ENCODE measurements around the gene TENM4.
"Not testable (repeated sequence)": the region's sequence is repeated elsewhere in the genome, so short reads cannot be mapped to it uniquely, and the experiment has no call there.

The TENM4 gene

DNA sequence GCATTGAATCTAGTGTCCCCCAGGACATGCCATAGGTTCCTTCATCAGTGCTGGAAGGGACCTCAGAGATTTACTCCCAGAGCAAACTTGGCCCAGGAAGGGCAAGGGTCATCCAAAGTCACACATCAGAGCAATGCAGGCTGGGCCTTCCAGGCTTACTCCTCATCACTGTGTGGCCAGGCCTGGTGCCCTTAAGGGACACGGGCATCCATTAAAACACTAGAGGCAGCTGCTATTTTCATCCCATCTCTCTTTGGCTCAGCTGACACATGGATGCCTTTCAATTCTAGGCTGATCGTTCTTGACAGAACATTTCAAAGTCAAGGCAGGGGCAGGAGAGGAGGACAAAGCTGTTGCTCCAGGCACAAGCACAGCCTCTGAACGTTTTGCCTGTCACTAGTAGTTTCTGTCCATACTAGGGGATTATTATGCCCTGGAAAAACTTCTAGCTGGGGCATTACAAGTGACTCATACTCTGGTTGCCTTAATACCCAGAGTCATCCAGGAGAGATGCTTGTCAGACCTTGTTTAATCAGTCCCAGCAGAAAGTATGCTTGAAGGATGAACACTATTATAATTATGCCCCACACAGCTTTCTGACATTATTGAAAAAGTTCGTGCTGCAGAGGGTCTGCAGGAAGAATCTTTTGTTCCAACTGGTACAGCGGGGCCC, 240.3 kb downstream of the TENM4 start:
- DNase-seq = no peak

DNA sequence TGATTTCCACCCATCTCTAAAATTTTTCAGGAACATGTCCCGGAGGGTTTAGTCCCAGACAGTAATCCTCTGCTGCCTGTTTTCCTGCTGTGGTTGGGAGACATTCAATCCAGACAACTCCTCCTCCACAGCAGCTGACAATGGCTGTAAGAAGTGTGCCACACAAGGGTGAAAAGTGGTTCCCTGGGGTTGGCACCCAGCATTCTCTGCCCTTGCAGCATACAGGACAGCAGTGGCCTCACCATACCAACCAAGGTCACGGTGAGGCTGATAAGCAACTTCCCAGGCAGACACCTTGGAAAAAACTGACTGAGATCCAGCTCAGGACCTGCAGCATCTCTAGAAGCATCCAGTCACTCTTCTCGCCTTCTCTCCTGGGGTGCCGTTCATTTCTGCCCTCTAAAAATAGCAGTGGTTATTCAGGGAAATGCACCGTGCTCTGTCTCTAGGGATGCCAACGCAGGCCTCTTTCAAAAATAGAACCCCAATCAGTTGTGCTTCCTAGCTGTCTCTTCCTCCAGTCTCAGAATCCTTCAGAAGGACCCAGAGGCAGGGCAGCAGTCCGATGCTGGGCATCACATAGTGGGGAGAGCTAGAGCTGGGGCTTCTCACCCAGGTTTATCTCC, 241.0 kb downstream of the TENM4 start:
- DNase-seq = no peak

GRCh38 chr11:79198898-79199250, 242.0 kb downstream of the TENM4 start:
- no peak for DNase-seq

DNA sequence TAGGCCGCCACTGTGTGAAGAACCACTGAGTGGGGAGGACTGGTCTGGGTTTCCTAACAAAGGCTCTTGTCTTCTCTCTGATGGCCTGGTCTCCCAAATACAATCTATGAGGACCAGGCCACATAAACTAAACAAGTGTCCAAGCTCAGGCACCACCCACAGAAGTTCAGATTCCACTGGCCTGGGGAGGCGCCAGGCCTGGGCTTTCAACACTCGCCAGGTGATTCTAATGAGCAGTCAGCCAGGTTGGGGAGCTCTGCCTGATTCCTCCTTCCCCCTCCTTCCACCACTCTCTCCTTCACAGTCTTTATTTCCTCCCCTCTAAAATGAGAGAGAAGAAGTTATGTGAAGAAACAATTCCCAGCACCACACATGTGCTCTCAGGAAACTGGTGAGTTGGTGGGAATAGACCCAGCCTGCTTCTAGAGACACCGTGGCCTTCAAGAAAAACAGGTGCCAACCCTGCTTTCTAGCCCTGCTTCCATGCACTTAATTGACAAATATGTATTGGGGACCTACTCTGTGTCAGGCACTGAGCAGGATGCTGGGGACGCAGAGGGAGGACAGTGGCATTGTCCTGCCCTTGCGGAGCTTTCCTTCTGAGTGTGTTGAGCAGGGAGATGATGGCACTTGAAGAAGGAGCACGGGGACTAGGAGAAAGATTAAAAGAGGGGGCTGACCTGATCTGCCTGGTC, 242.5 kb downstream of the TENM4 start:
- DNase-seq = no peak

- DNase-seq = no peak
Observed at GRCh38 chr11:79196950-79197349, 243.9 kb downstream of the TENM4 start.

- DNase-seq = no peak
Observed at GRCh38 chr11:79195209-79195608, 245.6 kb downstream of the TENM4 start.

- DNase-seq = no peak
Observed at GRCh38 chr11:79193663-79194310, 247.0 kb downstream of the TENM4 start.

GRCh38 chr11:79192836-79193235, 248.0 kb downstream of the TENM4 start:
- DNase-seq = no peak

DNA sequence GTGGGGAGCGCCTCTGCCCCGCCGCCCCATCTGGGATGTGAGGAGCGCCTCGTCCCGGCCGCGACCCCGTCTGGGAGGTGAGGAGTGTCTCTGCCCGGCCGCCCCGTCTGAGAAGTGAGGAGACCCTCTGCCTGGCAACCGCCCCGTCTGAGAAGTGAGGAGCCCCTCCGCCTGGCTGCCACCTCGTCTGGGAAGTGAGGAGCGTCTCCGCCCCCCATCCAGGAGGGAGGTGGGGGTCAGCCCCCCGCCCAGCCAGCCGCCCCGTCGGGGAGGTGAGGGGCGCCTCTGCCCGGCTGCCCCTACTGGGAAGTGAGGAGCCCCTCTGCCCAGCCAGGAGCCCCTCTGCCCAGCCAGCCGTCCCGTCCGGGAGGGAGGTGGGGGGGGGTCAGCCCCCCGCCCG, 249.1 kb downstream of the TENM4 start:
- not testable (repeated sequence) for DNase-seq

- not testable (repeated sequence) for DNase-seq
Observed at GRCh38 chr11:79190553-79190952, 250.3 kb downstream of the TENM4 start.

DNA sequence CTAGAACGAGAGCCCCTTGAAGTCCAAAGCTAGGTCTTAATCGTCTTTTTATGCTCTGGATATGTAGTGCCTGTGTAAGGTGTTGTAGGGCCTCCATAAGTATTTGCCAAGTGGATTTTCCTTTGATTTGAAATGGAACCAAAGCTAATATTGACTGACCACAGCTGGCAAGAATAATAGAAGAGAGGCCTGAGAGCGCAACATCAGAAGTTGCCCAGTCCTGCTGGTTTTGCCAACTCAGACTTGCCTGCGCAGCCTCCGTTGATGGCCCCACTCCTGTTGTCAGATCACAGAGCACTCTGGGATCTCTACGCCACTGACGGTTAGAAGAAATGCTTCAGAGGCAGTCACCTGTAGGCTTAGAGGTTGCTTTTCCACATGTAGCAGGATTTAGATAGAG, 251.2 kb downstream of the TENM4 start:
- no peak for DNase-seq

DNA sequence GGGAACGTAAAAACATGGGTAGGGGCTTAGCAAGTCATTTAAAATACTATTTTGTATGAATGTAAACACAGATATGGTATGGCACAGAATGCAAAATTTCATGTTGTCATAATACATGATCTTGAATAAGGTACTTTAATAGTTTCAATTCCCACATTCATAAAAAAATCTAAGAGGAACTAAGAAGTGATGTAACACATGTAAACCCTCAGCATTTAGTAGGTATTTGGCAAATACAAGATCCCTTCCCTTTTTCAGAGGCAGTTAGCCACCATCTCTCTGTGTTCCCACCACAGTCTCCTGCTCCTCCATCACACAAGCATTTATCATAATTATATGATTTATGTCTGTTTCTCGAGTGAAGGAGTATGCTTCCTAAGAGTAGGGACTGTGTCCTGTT, 251.8 kb downstream of the TENM4 start:
- DNase-seq = no peak

DNA sequence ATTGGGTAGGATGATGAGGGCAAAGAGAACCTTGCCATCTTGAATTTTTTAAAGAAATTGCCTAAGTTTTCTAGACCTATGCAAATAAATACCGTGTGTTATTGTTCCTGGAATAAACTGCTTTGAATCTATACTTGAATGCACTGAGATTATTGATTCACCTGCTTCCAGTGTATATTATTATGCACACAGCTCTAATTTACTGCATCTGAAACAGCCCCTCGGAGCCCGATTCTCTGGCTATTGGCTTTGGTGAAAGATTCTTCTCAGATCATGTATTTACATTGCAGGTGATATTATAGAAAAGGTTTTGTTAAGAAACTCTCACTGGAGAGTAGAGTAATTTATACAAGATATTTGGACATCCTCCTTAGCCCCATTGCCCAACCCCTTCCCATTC, 254.2 kb downstream of the TENM4 start:
- DNase-seq = no peak

DNA sequence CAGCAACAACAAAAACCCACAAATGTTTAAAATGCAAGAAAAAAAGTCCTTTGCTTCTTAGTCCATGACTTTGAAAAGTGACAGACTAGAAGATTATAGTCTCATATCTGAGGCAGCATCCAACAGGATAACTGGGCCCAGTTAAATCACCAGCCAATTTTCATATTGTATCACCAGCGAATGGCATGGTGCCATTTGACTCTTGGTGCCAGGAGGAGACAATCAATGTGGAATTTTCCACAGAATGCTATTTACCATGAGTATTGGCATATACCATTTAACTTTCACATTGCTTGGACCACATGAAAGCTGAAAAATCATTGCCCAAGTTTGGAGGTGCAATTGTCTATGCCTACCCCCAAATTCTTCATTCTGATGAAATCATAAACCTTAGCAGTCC, 255.5 kb downstream of the TENM4 start:
- no peak for DNase-seq

GRCh38 chr11:79184285-79184684, 256.5 kb downstream of the TENM4 start:
- no peak for DNase-seq

- DNase-seq = no peak
Observed at GRCh38 chr11:79182794-79183193, 258.0 kb downstream of the TENM4 start.

DNA sequence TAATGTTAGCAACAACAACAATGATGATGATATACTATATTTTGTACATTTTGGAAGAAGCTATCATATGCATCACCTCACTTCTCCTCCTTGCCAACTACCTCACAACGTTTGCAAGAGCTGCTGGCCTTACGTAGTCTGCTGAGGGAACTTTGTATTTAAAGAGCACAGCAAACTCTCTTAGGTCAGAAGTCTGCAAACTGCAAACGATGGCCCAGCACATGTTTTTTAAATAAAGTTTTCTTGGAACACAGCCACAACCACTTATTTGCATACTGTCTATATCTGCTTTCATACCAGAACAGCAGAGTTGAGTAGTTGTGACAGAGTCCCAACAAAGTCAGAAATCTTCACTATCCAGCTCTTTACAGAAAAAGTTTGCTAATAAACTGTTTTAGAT, 261.7 kb downstream of the TENM4 start:
- DNase-seq = no peak

GRCh38 chr11:79174045-79175008, 266.5 kb downstream of the TENM4 start:
- DNase-seq = no peak

DNA sequence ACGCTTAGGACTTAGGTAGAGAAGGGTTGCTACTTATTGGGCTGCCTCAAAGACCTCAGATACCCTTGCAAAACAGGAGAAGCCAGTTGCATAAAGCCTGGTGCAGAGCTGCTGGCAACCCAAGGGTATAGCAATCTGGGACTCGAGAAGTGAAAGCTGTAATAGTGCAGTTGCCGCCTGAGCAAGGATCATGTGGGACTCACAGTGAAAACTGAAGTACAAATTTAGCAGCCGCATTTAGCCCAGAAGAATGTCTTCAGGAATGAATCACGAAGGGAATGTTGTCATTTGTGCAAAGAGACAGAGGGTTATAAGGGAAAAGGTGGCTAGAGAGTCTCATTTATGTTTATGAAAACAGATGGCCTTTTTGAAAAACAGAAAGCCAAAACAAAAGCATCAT, 267.2 kb downstream of the TENM4 start:
- DNase-seq = no peak

DNA sequence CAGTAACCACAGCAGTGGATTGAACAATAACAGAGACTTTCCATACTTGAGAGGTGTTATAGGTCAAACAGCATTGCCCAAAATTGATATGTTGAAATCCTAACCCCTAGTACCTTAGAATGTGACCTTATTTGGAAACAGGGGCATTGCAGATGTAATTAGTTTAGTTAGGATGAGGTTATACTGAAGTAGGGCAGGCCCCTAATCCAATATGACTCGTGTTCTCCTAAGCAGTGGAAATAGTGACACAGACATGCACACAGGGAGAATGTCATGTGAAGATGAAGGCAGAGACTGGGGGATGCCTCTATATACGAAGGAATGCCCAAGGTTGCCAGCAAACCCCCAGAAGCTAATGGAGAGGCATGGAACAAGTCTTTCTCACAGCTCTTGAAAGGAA, 270.5 kb downstream of the TENM4 start:
- DNase-seq = no peak

DNA sequence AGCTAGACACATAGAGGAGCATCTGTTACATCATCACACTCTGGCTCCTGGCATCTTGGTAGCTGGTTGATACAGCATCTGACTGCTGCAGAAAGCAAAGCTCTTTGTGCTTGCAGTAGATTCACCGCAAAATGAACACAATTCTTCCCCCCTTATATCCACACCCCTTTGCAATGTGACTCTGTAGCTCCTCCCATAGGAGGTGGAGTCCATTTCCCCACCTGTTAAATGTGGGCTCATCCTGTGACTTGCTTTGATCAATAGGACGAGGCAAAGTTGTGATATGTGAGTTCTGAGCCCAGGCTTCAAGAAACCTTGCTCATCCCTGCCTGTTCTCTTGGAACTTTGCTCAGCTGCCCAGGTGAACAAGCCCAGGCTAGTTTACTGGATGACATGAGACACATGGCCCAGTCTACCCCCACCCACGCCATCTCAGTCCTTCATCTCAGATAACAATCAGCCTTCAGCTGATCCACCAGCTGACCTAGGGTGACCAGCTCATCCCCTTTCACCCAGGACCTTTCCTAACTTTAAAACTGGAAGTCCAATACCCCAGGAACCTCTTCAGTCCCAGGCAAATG, 272.2 kb downstream of the TENM4 start:
- DNase-seq = no peak

- no peak for DNase-seq
Observed at GRCh38 chr11:79167510-79168188, 273.2 kb downstream of the TENM4 start.

Data from KG1 (cell line).